GM10847 (cell line): ENCODE measurements around the gene ZAP70.

ENCODE experiments used
- POLR2A ChIP-seq: IDR thresholded peaks from 2 replicates; pipeline ENCODE4 v1.6.1; 2011; ENCODE audit not compliant: insufficient read length; ENCODE audit errors: extremely low read depth

ZAP70 gene

DNA sequence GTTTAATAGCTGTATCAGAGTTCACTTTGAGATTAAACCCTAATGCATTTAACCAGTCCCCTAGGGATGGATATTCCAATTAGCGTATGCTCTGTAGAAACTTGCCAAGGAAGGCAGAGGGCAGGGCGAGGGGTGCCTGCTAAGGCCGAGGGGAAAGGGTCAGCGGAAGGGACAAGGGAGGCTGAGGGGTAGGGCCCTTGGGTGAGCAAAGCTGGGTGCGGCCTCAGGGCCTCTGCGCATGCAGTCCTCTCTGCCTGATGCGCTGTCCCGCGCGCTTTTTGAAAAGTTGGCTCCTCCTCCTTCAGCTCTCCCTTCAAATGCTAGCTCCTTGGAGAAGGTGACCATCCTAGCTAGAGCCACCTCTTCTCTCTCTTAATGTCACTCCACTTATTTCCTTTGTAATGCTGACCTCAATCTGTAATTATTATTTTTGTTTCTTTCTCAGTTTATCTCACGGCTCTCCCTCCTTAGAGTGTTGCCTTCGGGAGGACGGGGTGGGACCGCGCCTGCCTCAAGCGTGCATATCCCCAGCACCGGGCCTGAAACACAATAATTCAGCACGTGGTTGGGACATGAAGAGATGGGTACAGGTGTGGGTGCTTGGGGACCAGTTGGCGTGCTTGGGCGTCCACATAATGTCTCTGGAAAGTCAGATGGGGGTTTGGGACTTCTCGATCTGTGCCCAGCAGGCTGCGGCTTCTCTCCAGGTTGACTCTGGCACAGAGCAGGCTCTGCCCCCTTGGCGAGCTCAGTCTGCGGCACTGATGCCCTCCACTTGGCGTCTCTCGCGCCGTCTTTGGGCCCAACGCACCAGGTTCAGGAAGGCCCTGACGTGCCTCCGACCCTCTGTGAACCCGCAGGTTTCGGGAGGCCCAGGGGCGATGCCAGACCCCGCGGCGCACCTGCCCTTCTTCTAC is 10.0 kb downstream of the ZAP70 start:
- no peak for TF ChIP-seq POLR2A

DNA sequence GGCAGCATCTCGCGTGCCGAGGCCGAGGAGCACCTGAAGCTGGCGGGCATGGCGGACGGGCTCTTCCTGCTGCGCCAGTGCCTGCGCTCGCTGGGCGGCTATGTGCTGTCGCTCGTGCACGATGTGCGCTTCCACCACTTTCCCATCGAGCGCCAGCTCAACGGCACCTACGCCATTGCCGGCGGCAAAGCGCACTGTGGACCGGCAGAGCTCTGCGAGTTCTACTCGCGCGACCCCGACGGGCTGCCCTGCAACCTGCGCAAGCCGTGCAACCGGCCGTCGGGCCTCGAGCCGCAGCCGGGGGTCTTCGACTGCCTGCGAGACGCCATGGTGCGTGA is 10.7 kb downstream of the ZAP70 start:
- no peak for TF ChIP-seq POLR2A

DNA sequence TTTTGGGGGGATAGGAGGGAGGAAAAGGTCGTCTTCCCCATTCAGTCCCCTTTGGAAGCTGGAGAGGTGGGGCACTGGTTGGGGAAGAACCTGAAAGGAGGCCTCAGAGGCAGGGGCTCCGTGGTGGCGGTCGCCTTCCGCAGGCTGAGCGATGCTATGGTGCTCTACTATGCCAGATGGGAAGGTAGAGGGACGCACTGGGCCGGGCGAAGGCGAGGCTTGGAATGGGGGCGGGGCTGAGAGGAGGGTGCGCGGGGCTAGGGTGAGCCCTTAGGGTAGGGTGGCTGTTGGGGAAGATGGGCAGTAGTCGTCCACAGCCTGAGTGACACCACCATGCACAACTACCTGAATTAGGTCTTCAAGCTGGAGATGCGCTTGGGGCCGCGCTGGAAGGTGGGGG is 11.1 kb downstream of the ZAP70 start:
- TF ChIP-seq POLR2A: no peak

DNA sequence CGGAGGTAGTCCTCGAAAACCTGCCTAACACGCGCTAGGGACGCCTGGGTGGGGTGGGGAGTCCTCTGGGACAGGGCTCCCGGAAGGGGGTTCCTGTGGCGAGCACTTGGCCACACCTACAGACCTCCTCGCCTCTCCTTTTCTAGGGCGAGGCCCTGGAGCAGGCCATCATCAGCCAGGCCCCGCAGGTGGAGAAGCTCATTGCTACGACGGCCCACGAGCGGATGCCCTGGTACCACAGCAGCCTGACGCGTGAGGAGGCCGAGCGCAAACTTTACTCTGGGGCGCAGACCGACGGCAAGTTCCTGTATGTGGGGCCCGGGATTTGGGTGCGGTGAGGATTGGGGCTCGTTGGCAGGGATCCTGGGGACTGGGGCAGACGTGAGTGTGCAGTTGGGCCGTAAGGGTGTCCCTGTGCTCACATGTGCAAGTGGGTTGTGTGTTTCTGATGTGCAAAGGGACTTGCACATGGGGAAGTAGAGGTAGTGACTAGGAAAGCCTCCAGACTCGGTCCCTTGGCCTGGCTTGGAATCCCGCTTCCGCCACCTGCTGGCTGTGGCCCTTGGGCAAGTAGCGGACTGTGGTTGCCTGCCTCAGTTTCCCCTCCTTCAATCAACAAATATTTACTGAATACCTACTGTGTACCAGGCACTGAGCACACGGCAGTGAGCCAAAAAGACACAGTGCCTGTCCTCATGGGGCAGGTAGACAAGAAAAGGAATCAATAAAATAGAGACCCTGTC is 11.7 kb downstream of the ZAP70 start:
- no peak for TF ChIP-seq POLR2A

DNA sequence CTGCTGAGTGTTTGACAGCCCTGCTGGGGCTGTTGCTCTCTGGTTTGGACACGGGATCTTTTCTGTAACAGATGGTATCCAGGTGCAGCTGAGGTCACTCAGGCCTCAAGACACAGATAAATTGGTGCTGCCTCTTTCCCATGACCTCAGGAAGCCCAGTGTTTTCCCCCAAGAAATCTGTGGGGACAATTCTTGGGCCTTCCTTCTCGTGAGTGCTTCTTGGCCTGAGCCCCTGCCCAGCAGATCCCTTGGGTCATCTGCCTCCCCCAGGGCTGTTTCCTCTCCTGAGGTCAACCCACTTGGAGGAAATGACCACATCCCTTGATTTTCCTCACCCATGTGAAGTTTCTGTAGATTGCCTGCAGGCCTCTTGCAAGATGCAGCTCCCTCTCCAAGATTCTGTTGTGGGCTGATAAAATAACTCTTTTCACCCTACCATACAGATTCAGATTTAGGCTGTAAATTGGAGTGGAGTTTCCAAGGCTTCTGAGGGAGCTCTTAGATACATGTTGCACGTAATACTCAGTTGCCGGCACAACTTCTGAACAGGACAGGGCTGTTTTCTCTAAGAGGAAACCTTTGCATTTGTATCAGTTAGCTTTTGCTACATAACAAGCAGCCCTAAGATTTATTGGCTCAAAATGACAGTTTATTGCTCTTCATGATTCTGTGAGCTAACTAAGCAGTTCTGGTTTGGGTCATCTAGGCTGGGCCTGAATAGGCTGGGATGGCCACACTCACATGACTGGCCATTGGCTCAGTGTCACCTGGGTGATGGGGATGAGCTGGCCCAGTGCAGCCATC is 13.1 kb downstream of the ZAP70 start:
- TF ChIP-seq POLR2A: no peak

DNA sequence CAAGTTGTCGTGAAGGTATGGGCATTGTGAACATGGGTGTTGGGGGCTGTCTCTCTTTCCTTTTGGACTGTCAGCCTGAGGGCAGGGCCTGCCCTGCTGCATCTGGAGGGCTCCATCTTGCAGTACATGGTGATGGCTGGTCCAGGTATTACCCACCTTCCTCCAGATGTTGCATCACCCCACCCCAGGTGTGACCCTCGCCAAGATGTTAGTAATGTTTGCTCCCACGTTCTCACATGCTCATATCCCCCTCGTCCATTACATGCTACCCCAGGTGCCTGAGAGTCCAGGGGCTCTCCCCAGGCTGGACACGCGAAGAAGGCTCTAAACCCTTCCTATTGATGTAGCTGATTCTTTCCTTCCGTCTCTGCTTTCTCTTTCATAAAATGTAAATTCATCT is 13.9 kb downstream of the ZAP70 start:
- TF ChIP-seq POLR2A: no peak

DNA sequence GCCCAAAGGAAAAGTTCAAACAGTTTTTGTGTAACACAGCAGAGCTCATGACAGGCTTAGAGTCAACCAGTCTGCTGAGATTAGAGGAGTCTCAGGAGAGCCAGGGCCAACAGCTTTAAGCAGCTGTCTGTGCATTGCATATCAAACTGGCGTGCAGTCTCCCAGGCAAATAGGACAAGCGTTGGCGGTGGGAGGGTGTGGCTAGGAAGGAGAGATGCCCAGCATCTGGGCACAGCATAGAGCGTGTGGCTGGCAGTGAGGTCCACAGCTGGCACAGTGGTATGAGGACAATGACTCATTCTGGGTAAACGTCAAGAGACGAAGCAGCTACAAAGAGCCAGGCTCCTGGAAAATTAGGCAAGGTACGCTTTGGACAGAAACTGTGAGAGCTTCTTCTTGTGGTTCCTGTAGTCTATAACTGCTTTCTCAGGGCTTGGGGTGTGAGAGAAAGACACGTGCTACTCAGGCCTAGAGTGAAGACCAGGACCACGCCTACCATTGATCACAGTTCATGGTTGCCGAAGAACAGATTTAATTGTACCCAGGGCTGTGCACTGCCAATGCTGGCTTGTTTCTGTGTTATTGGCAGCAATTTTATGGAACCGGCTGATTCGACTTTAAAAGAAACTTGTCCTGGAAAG is 14.8 kb downstream of the ZAP70 start:
- no peak for TF ChIP-seq POLR2A

DNA sequence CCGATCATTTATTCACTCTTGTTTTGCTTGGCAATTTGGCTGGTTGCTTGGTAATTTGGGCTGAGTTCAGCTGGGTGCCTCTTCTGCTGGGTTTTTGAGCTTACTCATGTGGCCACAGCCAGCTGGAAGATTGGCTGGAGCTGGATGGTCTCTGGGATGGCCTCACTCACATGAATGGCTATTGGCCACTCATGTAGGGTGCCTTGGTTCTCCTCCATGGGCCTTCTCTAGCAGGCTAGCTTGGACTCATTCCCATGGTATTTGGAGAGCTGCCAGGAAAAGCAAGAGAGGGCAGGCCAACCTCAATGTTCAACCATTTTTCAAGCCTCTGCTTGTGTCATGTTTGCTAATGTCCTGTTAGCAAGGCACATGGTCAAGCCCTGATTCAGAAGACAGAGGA is 16.9 kb downstream of the ZAP70 start:
- TF ChIP-seq POLR2A: no peak

DNA sequence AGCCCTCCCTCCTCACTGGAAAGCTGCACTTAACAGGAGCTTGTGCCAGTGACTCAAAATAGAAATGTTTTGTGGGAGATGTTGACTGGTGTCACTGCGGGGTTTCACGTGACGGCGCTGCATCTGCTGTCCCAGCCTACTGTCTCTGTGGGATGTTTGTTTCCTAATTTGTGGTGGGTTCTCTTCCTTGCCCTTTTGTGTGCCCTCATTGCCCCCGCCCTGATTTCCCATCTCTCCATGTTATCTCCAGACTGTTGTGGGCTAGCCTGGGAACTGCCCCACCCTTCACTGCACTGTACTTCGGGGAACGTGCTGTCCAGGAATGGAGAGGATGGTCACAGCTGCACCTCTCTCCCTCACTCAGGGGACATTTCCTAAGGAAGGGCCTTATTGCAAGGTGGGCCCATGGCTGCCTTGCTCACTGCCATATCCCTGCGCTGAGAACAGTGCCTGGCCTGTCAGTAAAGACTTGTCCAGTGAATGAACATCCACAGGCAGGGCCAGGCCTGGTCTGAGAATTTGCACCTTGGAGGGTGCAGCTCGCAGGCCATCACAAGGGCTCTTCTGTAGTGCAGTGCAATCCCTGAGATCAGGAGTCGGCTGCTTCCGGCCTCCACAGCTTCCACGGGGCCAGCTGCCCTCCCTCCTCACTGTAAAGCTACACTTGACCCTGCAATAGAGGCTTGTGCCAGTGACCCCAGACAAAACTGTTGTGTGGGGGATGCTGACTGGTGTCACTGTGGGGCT is 18.1 kb downstream of the ZAP70 start:
- TF ChIP-seq POLR2A: no peak

DNA sequence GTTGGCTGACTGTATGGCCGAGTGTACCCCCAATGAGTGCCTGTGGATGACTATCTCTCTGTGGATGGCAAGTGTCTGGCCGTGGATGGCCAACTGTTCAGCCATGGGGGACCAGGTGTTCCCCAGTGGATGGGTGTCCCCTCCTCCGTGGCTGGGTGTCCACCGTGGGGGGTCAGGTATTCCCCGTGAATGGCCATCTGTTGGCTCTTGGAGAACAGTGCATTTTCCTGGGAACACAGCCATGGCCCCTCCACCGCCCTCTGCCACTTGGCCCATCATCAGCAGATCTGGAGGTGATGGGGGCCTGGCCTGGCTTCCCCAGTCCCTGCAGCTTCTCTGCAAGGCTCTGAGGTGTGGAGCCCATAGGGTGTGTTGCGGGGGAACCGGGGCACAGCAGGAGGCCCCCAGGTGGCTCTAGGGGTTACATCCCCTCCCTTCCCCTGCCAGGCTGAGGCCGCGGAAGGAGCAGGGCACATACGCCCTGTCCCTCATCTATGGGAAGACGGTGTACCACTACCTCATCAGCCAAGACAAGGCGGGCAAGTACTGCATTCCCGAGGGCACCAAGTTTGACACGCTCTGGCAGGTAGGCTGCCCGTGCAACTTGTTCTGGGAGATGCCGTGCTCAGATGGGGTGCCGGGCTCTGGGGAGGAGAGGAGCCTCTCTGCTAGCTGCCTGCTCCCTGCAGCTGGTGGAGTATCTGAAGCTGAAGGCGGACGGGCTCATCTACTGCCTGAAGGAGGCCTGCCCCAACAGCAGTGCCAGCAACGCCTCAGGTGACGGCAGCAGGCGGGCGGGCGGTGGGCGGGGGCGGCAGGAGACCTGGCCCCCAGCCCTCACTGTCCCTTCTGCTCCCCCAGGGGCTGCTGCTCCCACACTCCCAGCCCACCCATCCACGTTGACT is 19.3 kb downstream of the ZAP70 start:
- no peak for TF ChIP-seq POLR2A

DNA sequence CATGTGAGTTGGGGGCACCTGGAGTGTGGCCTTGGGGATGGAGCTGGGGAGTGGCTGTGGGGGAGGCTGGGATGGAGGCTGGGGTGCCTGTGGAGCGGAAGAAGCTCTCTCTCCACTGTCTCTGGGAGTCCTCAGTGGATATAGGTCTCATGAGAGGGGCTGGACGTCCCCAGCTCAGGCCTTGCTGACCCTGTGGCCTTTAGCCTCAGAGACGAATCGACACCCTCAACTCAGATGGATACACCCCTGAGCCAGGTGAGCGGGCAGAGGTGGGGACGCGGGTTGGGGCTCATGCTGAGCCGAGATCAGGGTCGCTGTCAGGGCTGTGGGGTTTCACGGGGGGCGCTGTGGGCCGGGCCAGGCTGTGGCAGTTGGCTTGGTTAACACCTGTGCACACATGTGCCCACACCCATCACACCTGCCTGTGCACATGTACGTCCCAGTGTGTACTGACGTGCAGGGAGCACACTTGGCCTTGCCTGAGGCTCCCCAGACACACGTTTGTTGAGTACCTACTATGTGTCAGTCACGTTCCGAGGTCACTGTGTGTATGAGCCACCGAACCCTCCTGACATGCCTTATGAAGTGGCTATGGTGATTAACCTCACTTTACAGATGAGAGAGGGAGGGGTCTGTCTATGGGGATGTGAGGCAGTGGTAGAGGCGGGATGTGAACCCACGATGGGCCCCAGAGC is 20.1 kb downstream of the ZAP70 start:
- no peak for TF ChIP-seq POLR2A

DNA sequence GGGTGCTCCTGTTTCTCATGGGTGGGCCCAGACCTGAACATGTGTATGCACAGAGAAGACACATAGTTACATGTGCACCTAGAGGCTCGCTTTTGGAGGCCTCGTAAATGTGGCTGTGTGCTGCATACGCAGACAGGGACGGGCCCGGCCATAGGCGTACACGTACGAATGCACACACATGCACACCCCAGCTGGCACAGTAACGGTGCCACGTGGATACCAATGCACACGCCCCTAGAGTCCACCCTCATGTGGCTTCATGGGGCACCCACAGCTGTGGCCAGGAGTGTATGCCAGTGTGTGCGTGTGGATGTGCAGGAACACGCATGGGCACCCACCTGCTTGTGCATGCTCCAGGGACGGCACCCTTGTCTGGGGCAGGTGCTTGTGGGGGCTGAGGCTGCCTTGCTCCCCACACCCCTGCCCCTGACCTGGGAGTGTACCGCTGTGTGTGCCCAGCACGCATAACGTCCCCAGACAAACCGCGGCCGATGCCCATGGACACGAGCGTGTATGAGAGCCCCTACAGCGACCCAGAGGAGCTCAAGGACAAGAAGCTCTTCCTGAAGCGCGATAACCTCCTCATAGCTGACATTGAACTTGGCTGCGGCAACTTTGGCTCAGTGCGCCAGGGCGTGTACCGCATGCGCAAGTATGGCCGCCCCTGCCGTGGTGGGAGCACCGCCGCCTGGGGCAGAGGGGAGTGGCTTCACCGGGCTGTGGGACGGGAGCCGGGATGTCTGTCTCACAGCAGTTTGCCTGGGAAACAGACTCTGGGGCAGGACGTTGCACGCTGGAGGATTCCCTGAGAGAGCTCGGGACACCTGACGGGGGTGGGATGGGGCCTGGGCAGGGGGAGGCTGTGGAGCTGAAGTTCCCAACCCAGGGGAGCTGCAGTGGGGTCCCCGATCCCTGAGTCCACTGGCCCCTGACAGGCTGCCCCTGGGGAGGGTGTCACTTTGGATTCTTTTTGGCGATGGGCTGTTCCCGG is 21.0 kb downstream of the ZAP70 start:
- TF ChIP-seq POLR2A: no peak

DNA sequence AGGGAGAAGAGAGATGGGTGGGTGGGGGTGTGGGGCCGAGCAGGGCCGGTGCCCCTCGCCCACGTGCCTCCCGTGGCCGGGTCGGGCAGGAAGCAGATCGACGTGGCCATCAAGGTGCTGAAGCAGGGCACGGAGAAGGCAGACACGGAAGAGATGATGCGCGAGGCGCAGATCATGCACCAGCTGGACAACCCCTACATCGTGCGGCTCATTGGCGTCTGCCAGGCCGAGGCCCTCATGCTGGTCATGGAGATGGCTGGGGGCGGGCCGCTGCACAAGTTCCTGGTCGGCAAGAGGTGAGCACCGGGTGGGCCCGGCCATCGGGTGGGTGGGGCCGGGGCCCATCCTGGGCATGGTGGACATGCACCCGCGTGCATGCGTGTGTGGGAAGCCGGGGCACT is 21.8 kb downstream of the ZAP70 start:
- TF ChIP-seq POLR2A: no peak
